BE2C (cell line): ENCODE data around the gene ALOX5AP.

ENCODE experiments used
- DNase-seq: peaks from one replicate; pipeline ENCODE4 v3.0.0-alpha.2; 2020
- H3K27me3 ChIP-seq: fragments of 250-450 bp; sonication (Bioruptor Pico); 2 replicates; pipeline ENCODE4 v1.5.1; 2020; ENCODE audit warnings: mild to moderate bottlenecking
- H3K36me3 ChIP-seq: fragments of 250-450 bp; sonication (Bioruptor Pico); 2 replicates; pipeline ENCODE4 v1.5.1; 2020; ENCODE audit warnings: mild to moderate bottlenecking
- H3K4me1 ChIP-seq: fragments of 250-450 bp; sonication (Bioruptor Pico); 2 replicates; pipeline ENCODE4 v1.5.1; 2020
- H3K4me3 ChIP-seq: 2 replicates; pipeline ENCODE4 v1.5.1; 2011; ENCODE audit warnings: low read depth, low read length
- H3K9me3 ChIP-seq: fragments of 250-450 bp; sonication (Bioruptor Pico); 2 replicates; pipeline ENCODE4 v1.5.1; 2020
- TF ChIP-seq, protein P1 (sequence below): IDR thresholded peaks from 2 replicates; pipeline ENCODE4 v1.5.1; 2012; ENCODE audit warnings: mild to moderate bottlenecking, low read depth, low read length

Gene ALOX5AP

DNA sequence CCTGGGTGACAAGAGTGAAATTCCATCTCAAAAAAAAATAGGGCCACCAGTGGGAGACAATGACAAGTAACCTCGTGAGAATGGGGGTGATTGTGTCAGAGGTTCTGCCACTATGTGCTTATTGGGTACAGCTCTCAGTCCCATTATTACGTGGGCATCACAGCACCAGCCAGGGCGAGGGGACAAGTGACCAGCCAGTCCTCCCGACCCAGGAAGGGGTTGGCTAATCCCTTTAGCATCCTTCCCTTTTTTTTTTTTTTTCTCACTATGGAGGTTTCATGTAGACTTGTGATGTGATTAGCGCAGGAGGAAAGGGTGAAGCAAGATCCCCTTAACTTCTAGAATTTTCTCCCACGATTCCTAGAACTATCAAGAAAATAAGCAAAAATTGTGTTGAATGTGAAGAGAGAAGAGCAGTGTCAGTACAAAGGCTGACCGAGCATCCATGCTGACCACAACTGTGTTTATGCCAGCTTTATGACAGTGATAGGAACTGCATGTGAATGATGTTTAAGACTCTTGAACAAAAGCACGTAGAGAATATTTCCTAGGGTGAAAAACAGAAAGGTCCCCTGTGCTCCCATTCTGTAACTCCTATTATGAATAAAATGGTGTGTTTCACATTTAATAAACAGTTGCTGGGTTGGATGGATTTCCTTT, 50.0 kb downstream of the ALOX5AP start:
- H3K27me3 ChIP-seq = no peaks in the 10 kb centered on the region
- no peaks in the 10 kb centered on the region for H3K9me3 ChIP-seq
- no peak overlapping the region for H3K4me3 ChIP-seq
- H3K4me1 ChIP-seq = no peaks in the 10 kb centered on the region
- H3K36me3 ChIP-seq = no peaks in the 10 kb centered on the region
- DNase-seq = no peak
- TF ChIP-seq, protein P1, sequence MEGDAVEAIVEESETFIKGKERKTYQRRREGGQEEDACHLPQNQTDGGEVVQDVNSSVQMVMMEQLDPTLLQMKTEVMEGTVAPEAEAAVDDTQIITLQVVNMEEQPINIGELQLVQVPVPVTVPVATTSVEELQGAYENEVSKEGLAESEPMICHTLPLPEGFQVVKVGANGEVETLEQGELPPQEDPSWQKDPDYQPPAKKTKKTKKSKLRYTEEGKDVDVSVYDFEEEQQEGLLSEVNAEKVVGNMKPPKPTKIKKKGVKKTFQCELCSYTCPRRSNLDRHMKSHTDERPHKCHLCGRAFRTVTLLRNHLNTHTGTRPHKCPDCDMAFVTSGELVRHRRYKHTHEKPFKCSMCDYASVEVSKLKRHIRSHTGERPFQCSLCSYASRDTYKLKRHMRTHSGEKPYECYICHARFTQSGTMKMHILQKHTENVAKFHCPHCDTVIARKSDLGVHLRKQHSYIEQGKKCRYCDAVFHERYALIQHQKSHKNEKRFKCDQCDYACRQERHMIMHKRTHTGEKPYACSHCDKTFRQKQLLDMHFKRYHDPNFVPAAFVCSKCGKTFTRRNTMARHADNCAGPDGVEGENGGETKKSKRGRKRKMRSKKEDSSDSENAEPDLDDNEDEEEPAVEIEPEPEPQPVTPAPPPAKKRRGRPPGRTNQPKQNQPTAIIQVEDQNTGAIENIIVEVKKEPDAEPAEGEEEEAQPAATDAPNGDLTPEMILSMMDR = no peak

- Histone ChIP-seq H3K4me3 (no peak overlapping the region), H3K4me1 (no peaks in the 10 kb centered on the region; the same call in 1 of the 2 replicates), H3K9me3 (no peaks in the 10 kb centered on the region), H3K36me3 (no peaks in the 10 kb centered on the region), H3K27me3 (no peaks in the 10 kb centered on the region)
- DNase-seq = no peak
- TF ChIP-seq, protein P1 = no peak
Measured at GRCh38 chr13:30786648-30787047, 51.3 kb downstream of the ALOX5AP start.

- DNase-seq = no peak
- H3K9me3 ChIP-seq = no peaks in the 10 kb centered on the region
- no peak overlapping the region for H3K4me3 ChIP-seq
- TF ChIP-seq, protein P1 = no peak
- peaks cover 10% of the 10 kb centered on the region for H3K4me1 ChIP-seq
- H3K36me3 ChIP-seq = no peaks in the 10 kb centered on the region
- H3K27me3 ChIP-seq = no peaks in the 10 kb centered on the region
Measured at GRCh38 chr13:30787738-30788525, 52.6 kb downstream of the ALOX5AP start.

- no peaks in the 10 kb centered on the region for H3K27me3 ChIP-seq
- H3K4me3 ChIP-seq = no peak overlapping the region
- no peak for DNase-seq
- H3K9me3 ChIP-seq = no peaks in the 10 kb centered on the region
- H3K4me1 ChIP-seq = peaks cover 12% of the 10 kb centered on the region
- no peaks in the 10 kb centered on the region for H3K36me3 ChIP-seq
- TF ChIP-seq, protein P1 = no peak
Measured at GRCh38 chr13:30789166-30789862, 54.0 kb downstream of the ALOX5AP start.

DNA sequence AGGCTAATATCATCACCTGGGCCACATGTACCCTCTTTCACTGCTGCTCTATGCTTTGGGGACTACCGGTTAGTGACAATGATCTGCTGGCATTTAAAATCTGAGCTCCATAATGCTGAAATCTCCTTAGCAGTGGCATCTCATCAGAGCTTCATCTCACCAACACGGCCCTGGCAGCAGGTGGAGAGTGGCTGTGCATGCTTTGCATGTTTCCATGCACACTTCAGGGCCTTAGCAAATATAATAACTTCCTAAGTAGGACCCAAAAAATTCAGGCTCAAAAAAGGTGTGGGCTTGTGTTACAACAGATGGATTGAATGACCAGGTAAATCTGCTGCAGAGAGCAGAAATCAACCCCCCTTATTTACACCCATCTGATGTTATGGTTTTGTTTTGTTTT, 55.2 kb downstream of the ALOX5AP start:
- Histone ChIP-seq H3K9me3 (no peaks in the 10 kb centered on the region), H3K4me1 (peaks cover 12% of the 10 kb centered on the region), H3K27me3 (no peaks in the 10 kb centered on the region), H3K36me3 (no peaks in the 10 kb centered on the region), H3K4me3 (no peak overlapping the region)
- TF ChIP-seq, protein P1 = no peak
- DNase-seq = no peak
